Loucy (cell line): Measurements from ENCODE around the gene OVAAL.
A peak's percentile ranks its signal among the peaks of the same experiment; 100 is the strongest.

Experiments
- H2AFZ ChIP-seq: fragments of 200-600 bp; sonication (generic); 2 replicates; pipeline ENCODE4 v1.6.0; 2016; ENCODE audit warnings: antibody characterized with exemption, mild to moderate bottlenecking, low read length, moderate library complexity
- H3F3A ChIP-seq: fragments of 200-600 bp; 2 replicates; pipeline ENCODE4 v1.6.0; 2016; ENCODE audit warnings: antibody characterized with exemption, low read depth, mild to moderate bottlenecking
- H3K27me3 ChIP-seq: fragments of 200-600 bp; sonication (generic); 2 replicates; pipeline ENCODE4 v1.6.1; 2014; ENCODE audit warnings: low read length, mild to moderate bottlenecking; ENCODE audit not compliant: insufficient read depth, poor library complexity, severe bottlenecking
- H3K36me3 ChIP-seq: fragments of 200-600 bp; sonication (generic); 2 replicates; pipeline ENCODE4 v1.6.1; 2016; ENCODE audit warnings: low read length; ENCODE audit not compliant: insufficient read depth
- H3K4me1 ChIP-seq: fragments of 200-600 bp; sonication (generic); 2 replicates; pipeline ENCODE4 v1.5.1; 2014; ENCODE audit warnings: low read length, mild to moderate bottlenecking; ENCODE audit not compliant: insufficient read depth, poor library complexity, severe bottlenecking
- H3K4me2 ChIP-seq: fragments of 200-600 bp; sonication (generic); 2 replicates; pipeline ENCODE4 v1.6.0; 2014; ENCODE audit warnings: antibody characterized with exemption, low read length, low read depth, mild to moderate bottlenecking; ENCODE audit not compliant: poor library complexity, severe bottlenecking
- H3K4me3 ChIP-seq: fragments of 200-600 bp; sonication (generic); 2 replicates; pipeline ENCODE4 v1.5.1; 2014; ENCODE audit warnings: low read length, mild to moderate bottlenecking, mixed read lengths; ENCODE audit not compliant: poor library complexity, severe bottlenecking
- H3K79me2 ChIP-seq: fragments of 200-600 bp; sonication (generic); 2 replicates; pipeline ENCODE4 v1.6.1; 2014; ENCODE audit warnings: low read length; ENCODE audit not compliant: insufficient read depth
- H3K9ac ChIP-seq: fragments of 200-600 bp; sonication (generic); 2 replicates; pipeline ENCODE4 v1.6.0; 2014; ENCODE audit warnings: mild to moderate bottlenecking, low read depth, low read length, moderate library complexity; ENCODE audit not compliant: poor library complexity, severe bottlenecking
- H3K9me2 ChIP-seq: fragments of 200-600 bp; sonication (generic); replicated peaks from 2 replicates; pipeline ENCODE4 v1.6.1; 2016; ENCODE audit warnings: low read depth, low read length, mixed read lengths
- H3K9me3 ChIP-seq: fragments of 200-600 bp; sonication (generic); 2 replicates; pipeline ENCODE4 v1.6.1; 2014; ENCODE audit warnings: mild to moderate bottlenecking, antibody characterized with exemption, low read length, low read depth; ENCODE audit not compliant: insufficient read depth
- H4K20me1 ChIP-seq: fragments of 200-600 bp; sonication (generic); 2 replicates; pipeline ENCODE4 v1.6.0; 2014; ENCODE audit warnings: antibody characterized with exemption, low read length, mild to moderate bottlenecking; ENCODE audit not compliant: insufficient read depth, poor library complexity, severe bottlenecking
- CTCF ChIP-seq: fragments of 200-600 bp; sonication (generic); conservative IDR thresholded peaks from 2 replicates; pipeline ENCODE4 v1.5.1; 2014; ENCODE audit warnings: mild to moderate bottlenecking, antibody characterized with exemption, low read length
- EZH2phosphoT487 ChIP-seq: fragments of 200-600 bp; IDR thresholded peaks from 2 replicates; pipeline ENCODE4 v1.6.1; 2018; ENCODE audit warnings: antibody characterized with exemption, mild to moderate bottlenecking, moderate library complexity, borderline replicate concordance

Gene OVAAL

GRCh38 chr1:180533266-180533987 is 25.3 kb upstream of the OVAAL start:
- H4K20me1 ChIP-seq: no peaks in the 10 kb centered on the region
- no peaks in the 10 kb centered on the region for H3K27me3 ChIP-seq
- no peak overlapping the region for H3K4me3 ChIP-seq
- no peak overlapping the region for H3K4me2 ChIP-seq
- H2AFZ ChIP-seq: no peak overlapping the region
- H3K9ac ChIP-seq: no peak overlapping the region
- TF ChIP-seq CTCF (peak; percentile 93), EZH2phosphoT487 (no peak)
- no peaks in the 10 kb centered on the region for H3K9me3 ChIP-seq
- H3F3A ChIP-seq: no peaks in the 10 kb centered on the region
- no peaks in the 10 kb centered on the region for H3K79me2 ChIP-seq
- H3K36me3 ChIP-seq: no peaks in the 10 kb centered on the region
- H3K4me1 ChIP-seq: no peaks in the 10 kb centered on the region
- no peaks in the 10 kb centered on the region for H3K9me2 ChIP-seq

DNA sequence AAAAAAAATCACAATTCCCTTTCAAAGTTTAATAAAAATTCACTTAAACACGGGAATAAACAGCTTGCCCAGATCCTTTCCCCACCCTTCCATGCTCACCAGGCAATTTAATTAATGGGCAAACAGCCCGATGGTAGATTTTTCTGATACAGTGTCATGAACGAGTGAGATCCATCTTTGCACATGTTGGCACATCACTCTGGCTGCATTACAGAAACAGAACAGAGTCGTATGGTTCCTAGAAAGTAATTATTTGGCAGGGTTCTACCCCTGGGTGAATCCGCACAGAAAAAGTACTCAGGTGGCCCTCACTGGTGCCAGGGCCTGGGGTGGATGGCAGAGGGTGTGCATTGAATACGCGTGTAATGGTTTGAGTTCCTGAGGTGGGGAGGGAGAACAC is 24.6 kb upstream of the OVAAL start:
- no peaks in the 10 kb centered on the region for H3K4me1 ChIP-seq
- no peak overlapping the region for H2AFZ ChIP-seq

DNA sequence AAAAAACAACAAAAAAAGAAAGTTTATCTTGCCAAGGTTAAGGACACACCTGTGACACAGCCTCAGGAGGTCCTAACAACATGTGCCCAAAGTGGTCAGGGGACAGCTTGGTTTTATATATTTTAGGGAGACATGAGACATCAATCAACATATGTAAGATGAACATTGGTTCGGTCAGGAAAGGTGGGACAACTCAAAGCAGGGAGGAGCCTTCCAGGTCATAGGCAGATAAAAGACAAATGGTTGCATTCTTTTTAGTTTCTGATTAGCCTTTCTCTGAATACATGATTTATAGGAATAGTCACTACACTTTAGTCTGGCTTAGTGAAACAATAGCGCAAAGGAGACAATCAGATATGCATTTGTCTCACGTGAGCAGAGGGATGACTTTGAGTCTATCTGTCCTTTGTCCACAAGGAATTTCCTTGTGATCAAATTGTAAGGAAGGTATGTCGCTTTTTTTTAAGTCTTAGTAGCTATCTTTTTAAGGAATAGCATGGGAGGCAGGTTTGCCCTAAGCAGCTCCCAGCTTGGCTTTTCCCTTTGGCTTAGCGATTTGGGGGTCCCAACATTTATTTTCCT is 23.3 kb upstream of the OVAAL start:
- TF ChIP-seq CTCF: no peak
- TF ChIP-seq EZH2phosphoT487: no peak
- no peaks in the 10 kb centered on the region for H4K20me1 ChIP-seq
- no peaks in the 10 kb centered on the region for H3F3A ChIP-seq
- H3K4me1 ChIP-seq: no peaks in the 10 kb centered on the region
- H3K36me3 ChIP-seq: no peaks in the 10 kb centered on the region
- H3K27me3 ChIP-seq: no peaks in the 10 kb centered on the region
- H2AFZ ChIP-seq: no peak overlapping the region
- H3K4me3 ChIP-seq: no peak overlapping the region
- no peaks in the 10 kb centered on the region for H3K79me2 ChIP-seq
- no peaks in the 10 kb centered on the region for H3K9me3 ChIP-seq
- H3K9ac ChIP-seq: no peak overlapping the region
- no peak overlapping the region for H3K4me2 ChIP-seq
- no peaks in the 10 kb centered on the region for H3K9me2 ChIP-seq

More for the DNA sequence above, 24.6 kb upstream of the OVAAL start:
- no peak for TF ChIP-seq EZH2phosphoT487
- TF ChIP-seq CTCF: no peak
- no peaks in the 10 kb centered on the region for H4K20me1 ChIP-seq
- no peak overlapping the region for H3K4me3 ChIP-seq
- H3F3A ChIP-seq: no peaks in the 10 kb centered on the region
- H3K9me2 ChIP-seq: no peaks in the 10 kb centered on the region
- H3K79me2 ChIP-seq: no peaks in the 10 kb centered on the region
- no peaks in the 10 kb centered on the region for H3K27me3 ChIP-seq
- H3K4me2 ChIP-seq: no peak overlapping the region
- no peaks in the 10 kb centered on the region for H3K9me3 ChIP-seq
- H3K9ac ChIP-seq: no peak overlapping the region
- no peaks in the 10 kb centered on the region for H3K36me3 ChIP-seq
